Keratinocyte (primary cell): Measurements from ENCODE around the gene SKIL. TPM values are rescaled to one million over a fixed set of nuclear protein-coding genes. Genes with fewer than 3 reads are reported as not detected.
"Not testable (repeated sequence)": the region's sequence is repeated elsewhere in the genome, so short reads cannot be mapped to it uniquely, and the experiment has no call there.

Experiments used
- DNase-seq: peaks from one replicate; pipeline ENCODE4 v3.0.0-alpha.2; 2011; ENCODE audit warnings: low read depth, missing footprints, low spot score
- FAIRE-seq: peaks from 2 replicates; lab custom pipeline; 2011; peaks lifted over from hg19 to GRCh38; lab: Jason Lieb, UNC
- H2AFZ ChIP-seq: 2 replicates; pipeline ENCODE4 v1.6.0; 2012; ENCODE audit warnings: low read length, control low read depth, inconsistent platforms; ENCODE audit not compliant: control insufficient read depth
- H3K27ac ChIP-seq: 2 replicates; pipeline ENCODE4 v1.5.1; 2011; ENCODE audit warnings: low read length; ENCODE audit not compliant: control insufficient read depth, insufficient read depth
- H3K27me3 ChIP-seq: 3 replicates; pipeline ENCODE4 v1.6.0; 2011; ENCODE audit warnings: low read length; ENCODE audit not compliant: control insufficient read depth, insufficient read depth; ENCODE audit errors: extremely low read depth
- H3K36me3 ChIP-seq, 2 experiments: 2 replicates in 1 of 2; 3 replicates in 1 of 2; pipeline ENCODE4 v1.5.1; 2011; ENCODE audit warnings: low read length in 2 of 2, mild to moderate bottlenecking in 1 of 2; ENCODE audit not compliant: control insufficient read depth in 2 of 2, insufficient read depth in 2 of 2; ENCODE audit errors: extremely low read depth in 1 of 2
- H3K4me1 ChIP-seq: 3 replicates; pipeline ENCODE4 v1.5.1; 2011; ENCODE audit warnings: low read length; ENCODE audit not compliant: control insufficient read depth, insufficient read depth; ENCODE audit errors: extremely low read depth
- H3K4me2 ChIP-seq: 3 replicates; pipeline ENCODE4 v1.6.0; 2011; ENCODE audit warnings: low read depth, low read length; ENCODE audit not compliant: control insufficient read depth, insufficient read depth; ENCODE audit errors: extremely low read depth
- H3K4me3 ChIP-seq, 3 experiments: fragments of 200-600 bp in 1 of 3; sonication (generic) in 1 of 3; 2 replicates in 2 of 3; 3 replicates in 1 of 3; pipeline ENCODE4 v1.5.1; 2011 to 2016; ENCODE audit warnings: low read length in 3 of 3, mild to moderate bottlenecking in 3 of 3, control low read depth in 2 of 3, inconsistent platforms in 1 of 3, low read depth in 1 of 3, mixed read lengths in 1 of 3, mixed run types in 1 of 3, moderate library complexity in 1 of 3; ENCODE audit not compliant: control insufficient read depth in 2 of 3, insufficient read depth in 2 of 3; ENCODE audit errors: extremely low read depth in 1 of 3
- H3K79me2 ChIP-seq: 2 replicates; pipeline ENCODE4 v1.6.0; 2012; ENCODE audit warnings: low read length; ENCODE audit not compliant: control insufficient read depth, insufficient read depth
- H3K9ac ChIP-seq: 3 replicates; pipeline ENCODE4 v1.6.0; 2011; ENCODE audit warnings: low read length; ENCODE audit not compliant: control insufficient read depth, insufficient read depth; ENCODE audit errors: extremely low read depth
- H3K9me1 ChIP-seq: 3 replicates; pipeline ENCODE4 v1.6.0; 2011; ENCODE audit warnings: low read length; ENCODE audit not compliant: control insufficient read depth, insufficient read depth; ENCODE audit errors: extremely low read depth
- H3K9me3 ChIP-seq: 2 replicates; pipeline ENCODE4 v1.5.1; 2012; ENCODE audit warnings: low read depth, low read length; ENCODE audit not compliant: control insufficient read depth
- H4K20me1 ChIP-seq: 3 replicates; pipeline ENCODE4 v1.6.0; 2011; ENCODE audit warnings: low read length; ENCODE audit not compliant: control insufficient read depth, insufficient read depth; ENCODE audit errors: extremely low read depth
- CTCF ChIP-seq, 3 experiments: IDR thresholded peaks in 1 of 3; conservative IDR thresholded peaks in 1 of 3; optimal IDR thresholded peaks in 1 of 3; 2 replicates in 2 of 3; 3 replicates in 1 of 3; pipeline versions ENCODE3 to v1.5.1; 2011; ENCODE audit warnings: low read length in 3 of 3, mild to moderate bottlenecking in 3 of 3, moderate library complexity in 2 of 3, control low read depth in 1 of 3, inconsistent platforms in 1 of 3; ENCODE audit not compliant: insufficient read depth in 2 of 3; ENCODE audit errors: extremely low read depth in 1 of 3
- EZH2 ChIP-seq: IDR thresholded peaks from one replicate; pipeline ENCODE4 v1.6.1; 2012; ENCODE audit warnings: inconsistent platforms, mild to moderate bottlenecking, low read length, moderate library complexity
- dilution Hi-C: fragments of 300-500 bp; cut with MboI; formaldehyde crosslinking; loops from one replicate; pipeline ENCODE4 v1.7.0; 2020; ENCODE audit warnings: low sequenced_read_pairs; ENCODE audit not compliant: extremely low pct_ligation_motif_present
- polyA plus RNA-seq, 5 experiments: library from polyadenylated mRNA; depleted of rRNA in 3 of 5; stranded (reverse) in 3 of 5; stranded (forward) in 1 of 5; unstranded in 1 of 5; fragments of >200 nt; gene quantifications; 1 replicate in 1 of 5; 2 replicates in 3 of 5; 3 replicates in 1 of 5; pipeline versions ENCODE4 v1.2.1 to v1.2.3, GENCODE V29; 2011 to 2012; ENCODE audit warnings: missing spikeins in 2 of 5, low read depth in 1 of 5, low replicate concordance in 1 of 5

The SKIL gene
- polyA plus RNA-seq, 1 donor (not counting 4 experiments of a cell fraction or from before 2014, with no cell fraction given), result 11.0 TPM

DNA sequence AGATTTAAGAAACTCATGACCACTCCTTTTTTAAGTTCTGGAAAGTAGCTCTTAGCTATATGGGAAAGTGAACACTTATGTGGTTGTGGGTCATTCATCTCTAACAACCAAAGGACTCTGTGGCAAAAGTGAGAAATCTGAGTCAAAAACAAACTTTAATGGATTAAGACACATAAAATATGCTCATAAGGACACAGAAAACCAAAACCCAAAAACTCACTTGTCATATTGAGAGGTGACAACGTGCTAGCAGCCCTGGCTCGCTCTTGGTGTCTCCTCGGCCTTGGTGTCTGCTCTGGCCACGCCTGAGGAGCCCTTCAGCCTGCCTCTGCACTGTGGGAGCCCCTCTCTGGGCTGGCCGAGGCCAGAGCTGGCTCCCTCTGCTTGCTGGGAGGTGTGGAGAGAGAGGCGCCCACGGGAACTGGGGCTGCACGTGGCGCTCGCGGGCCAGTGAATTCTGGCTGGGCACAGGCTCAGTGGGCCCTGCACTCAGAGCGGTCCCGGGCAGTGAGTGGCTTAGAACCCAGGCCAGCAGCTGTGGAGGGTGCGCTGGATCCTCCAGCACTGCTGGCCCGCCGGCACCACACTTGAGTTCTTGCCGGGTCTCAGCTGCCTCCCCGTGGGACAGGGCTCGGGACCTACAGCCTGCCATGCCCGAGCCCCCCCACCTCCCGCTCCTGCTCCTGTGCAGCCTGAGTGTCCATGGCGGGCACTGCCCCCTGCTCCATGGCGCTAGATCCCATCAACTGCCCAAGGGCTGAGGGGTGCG is 30.3 kb upstream of the SKIL start:
- H3K4me2 ChIP-seq, result no peak overlapping the region
- H3K27me3 ChIP-seq, result no peaks in the 10 kb centered on the region
- no peaks in the 10 kb centered on the region for H3K79me2 ChIP-seq
- no peak overlapping the region for H3K9ac ChIP-seq
- TF ChIP-seq EZH2 (no peak), CTCF (optimal IDR thresholded peaks at IDR 0.05 in 1 of 3, IDR thresholded peaks at IDR 0.05 in 1 of 3, conservative IDR thresholded peaks at IDR 0.05 in 1 of 3; ENCODE audit: extremely low read depth in 1 of 3, insufficient read depth in 2 of 3, low read length in 3 of 3) (no peak)
- H3K9me3 ChIP-seq, result no peaks in the 10 kb centered on the region
- H3K9me1 ChIP-seq, result no peaks in the 10 kb centered on the region
- H3K36me3 ChIP-seq, result no peaks in the 10 kb centered on the region
- no peaks in the 10 kb centered on the region for H3K4me1 ChIP-seq
- H3K27ac ChIP-seq, result no peak overlapping the region
- no peaks in the 10 kb centered on the region for H4K20me1 ChIP-seq
- dilution Hi-C loops, result no loop called here
- no peak overlapping the region for H3K4me3 ChIP-seq
- DNase-seq (no peak), FAIRE-seq (no peak)
- H2AFZ ChIP-seq, result no peak overlapping the region

DNA sequence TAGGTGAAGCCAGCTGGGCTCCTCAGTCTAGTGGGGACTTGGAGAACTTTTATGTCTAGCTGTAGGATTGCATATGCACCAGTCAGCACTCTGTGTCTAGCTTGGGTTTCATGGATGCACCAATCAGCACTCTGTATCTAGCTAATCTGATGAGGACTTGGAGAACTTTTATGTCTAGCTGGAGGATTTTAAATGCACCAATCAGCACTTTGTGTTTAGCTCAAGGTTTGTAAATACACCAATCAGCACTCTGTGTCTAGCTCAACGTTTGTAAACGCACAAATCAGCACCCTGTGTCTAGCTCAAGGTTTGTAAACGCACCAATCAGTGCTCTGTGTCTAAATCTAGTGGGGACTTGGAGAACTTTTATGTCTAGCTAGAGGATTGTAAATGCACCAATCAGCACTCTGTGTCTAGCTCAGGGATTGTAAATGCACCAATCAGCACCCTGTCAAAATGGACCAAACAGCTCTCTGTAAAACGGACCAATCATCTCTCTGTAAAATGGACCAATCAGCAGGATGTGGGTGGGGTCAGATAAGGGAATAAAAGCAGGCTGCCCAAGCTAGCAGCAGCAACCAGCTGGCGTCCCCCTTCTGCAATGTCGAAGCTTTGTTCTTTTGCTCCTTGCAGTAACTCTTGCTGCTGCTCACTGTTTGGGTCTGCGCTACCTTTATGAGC is 29.5 kb upstream of the SKIL start:
- dilution Hi-C loops, H3K79me2 ChIP-seq, H3K4me2 ChIP-seq, H3K4me1 ChIP-seq, H3K9ac ChIP-seq, FAIRE-seq, DNase-seq, H2AFZ ChIP-seq, H4K20me1 ChIP-seq, H3K27ac ChIP-seq, H3K4me3 ChIP-seq, H3K9me3 ChIP-seq, H3K9me1 ChIP-seq, H3K36me3 ChIP-seq, H3K27me3 ChIP-seq: not testable (repeated sequence)
